ENCODE measurements around the gene PKP3.

The PKP3 gene

DNA sequence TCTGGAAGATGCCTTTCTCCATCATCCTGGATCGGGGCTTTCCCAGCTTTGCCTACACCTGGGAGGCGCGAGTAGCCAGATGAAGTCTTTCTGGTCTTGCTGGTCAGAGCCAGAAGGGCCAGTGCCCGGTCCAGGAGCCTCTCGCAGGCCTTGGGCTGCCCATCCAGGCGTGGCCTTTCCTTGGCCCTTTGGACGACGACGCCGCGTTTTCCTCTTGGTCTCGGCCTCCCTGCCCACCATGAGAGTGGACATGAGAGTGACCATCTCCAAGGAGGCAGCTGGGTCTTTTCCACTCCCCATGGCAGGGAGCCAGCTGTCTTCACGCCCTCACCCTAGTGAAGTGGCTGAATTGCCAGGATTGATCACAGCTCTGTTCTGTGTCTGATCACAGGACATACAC is 59.6 kb downstream of the PKP3 start:
- no peak for DNase-seq (ENCODE audit: low read depth)
- no peak for TF ChIP-seq MYC (IDR thresholded peaks at IDR 0.05; ENCODE audit: low read depth, low read length)
- no peak for TF ChIP-seq POLR2A (IDR thresholded peaks at IDR 0.05; ENCODE audit: extremely low read depth, insufficient read length)
- TF ChIP-seq, protein P1, sequence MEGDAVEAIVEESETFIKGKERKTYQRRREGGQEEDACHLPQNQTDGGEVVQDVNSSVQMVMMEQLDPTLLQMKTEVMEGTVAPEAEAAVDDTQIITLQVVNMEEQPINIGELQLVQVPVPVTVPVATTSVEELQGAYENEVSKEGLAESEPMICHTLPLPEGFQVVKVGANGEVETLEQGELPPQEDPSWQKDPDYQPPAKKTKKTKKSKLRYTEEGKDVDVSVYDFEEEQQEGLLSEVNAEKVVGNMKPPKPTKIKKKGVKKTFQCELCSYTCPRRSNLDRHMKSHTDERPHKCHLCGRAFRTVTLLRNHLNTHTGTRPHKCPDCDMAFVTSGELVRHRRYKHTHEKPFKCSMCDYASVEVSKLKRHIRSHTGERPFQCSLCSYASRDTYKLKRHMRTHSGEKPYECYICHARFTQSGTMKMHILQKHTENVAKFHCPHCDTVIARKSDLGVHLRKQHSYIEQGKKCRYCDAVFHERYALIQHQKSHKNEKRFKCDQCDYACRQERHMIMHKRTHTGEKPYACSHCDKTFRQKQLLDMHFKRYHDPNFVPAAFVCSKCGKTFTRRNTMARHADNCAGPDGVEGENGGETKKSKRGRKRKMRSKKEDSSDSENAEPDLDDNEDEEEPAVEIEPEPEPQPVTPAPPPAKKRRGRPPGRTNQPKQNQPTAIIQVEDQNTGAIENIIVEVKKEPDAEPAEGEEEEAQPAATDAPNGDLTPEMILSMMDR (IDR thresholded peaks at IDR 0.05; ENCODE audit: low read depth, low read length), result no peak
- TF ChIP-seq, protein P2, sequence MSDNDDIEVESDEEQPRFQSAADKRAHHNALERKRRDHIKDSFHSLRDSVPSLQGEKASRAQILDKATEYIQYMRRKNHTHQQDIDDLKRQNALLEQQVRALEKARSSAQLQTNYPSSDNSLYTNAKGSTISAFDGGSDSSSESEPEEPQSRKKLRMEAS (IDR thresholded peaks at IDR 0.05; ENCODE audit: low read depth, low read length), result no peak
- H3K4me3 ChIP-seq (ENCODE audit: low read depth, low read length), result no peak overlapping the region

DNA sequence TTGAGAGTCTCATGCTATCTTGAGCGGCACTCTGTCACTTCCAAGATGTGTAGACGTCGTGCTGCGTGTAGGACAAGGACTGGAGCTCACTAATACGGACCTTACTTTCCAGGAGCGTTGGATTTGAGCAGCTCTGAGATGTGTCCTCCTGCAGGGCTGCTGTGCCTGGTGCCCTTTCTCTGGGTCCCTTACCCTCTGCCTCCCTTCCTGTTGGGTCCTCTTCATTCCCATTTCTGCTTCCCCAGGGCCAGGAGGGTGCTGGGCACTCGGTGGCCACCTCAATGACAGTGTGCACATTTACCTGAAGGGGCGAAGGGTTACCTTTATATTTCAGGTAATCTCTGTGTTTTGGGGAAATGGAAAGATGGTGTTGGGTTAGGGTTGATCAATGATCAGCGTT is 60.0 kb downstream of the PKP3 start:
- TF ChIP-seq, protein P2 (IDR thresholded peaks at IDR 0.05; ENCODE audit: low read depth, low read length), result no peak
- TF ChIP-seq POLR2A (IDR thresholded peaks at IDR 0.05; ENCODE audit: extremely low read depth, insufficient read length) (no peak), MYC (IDR thresholded peaks at IDR 0.05; ENCODE audit: low read depth, low read length) (no peak)
- TF ChIP-seq, protein P1 (IDR thresholded peaks at IDR 0.05; ENCODE audit: low read depth, low read length), result no peak
- no peak overlapping the region for H3K4me3 ChIP-seq (ENCODE audit: low read depth, low read length)
- no peak for DNase-seq (ENCODE audit: low read depth)

All from NB4 (cell line).